ENCODE measurements around the gene SFXN2.
"Not testable (repeated sequence)": the region's sequence is repeated elsewhere in the genome, so short reads cannot be mapped to it uniquely, and the experiment has no call there.

Gene SFXN2

GRCh38 chr10:102691285-102692066, 23.0 kb upstream of the SFXN2 start:
- Mint-ChIP-seq H3K27ac (no peak overlapping the region), H3K4me3 (no peak overlapping the region), H3K27me3 (ENCODE audit: low read depth, poor library complexity) (no peaks in the 10 kb centered on the region)

GRCh38 chr10:102695401-102695800, 19.0 kb upstream of the SFXN2 start:
- not testable (repeated sequence) for H3K9me3 Mint-ChIP-seq; H3K27me3 Mint-ChIP-seq (ENCODE audit: low read depth, poor library complexity); H3K4me1 Mint-ChIP-seq; DNase-seq; H3K4me3 Mint-ChIP-seq
- peaks cover 52% of the 10 kb centered on the region for H3K36me3 Mint-ChIP-seq (ENCODE audit: low read depth)
- H3K27ac Mint-ChIP-seq = peak overlapping the region; percentile 45

More at GRCh38 chr10:102691285-102692066, 23.0 kb upstream of the SFXN2 start:
- TF ChIP-seq CTCF (IDR thresholded peaks at IDR 0.05) = no peak
- Mint-ChIP-seq H3K4me1 (no peaks in the 10 kb centered on the region), H3K9me3 (no peaks in the 10 kb centered on the region), H3K36me3 (ENCODE audit: low read depth) (peaks cover 38% of the 10 kb centered on the region)
- DNase-seq = no peak

- DNase-seq = no peak
- Mint-ChIP-seq H3K9me3 (no peaks in the 10 kb centered on the region), H3K27me3 (ENCODE audit: low read depth, poor library complexity) (no peaks in the 10 kb centered on the region), H3K27ac (no peak overlapping the region), H3K4me1 (no peaks in the 10 kb centered on the region), H3K4me3 (no peak overlapping the region), H3K36me3 (ENCODE audit: low read depth) (peaks cover 52% of the 10 kb centered on the region)
- no peak for TF ChIP-seq CTCF (IDR thresholded peaks at IDR 0.05)
These were observed 17.7 kb upstream of the SFXN2 start for GRCh38 chr10:102696736-102697135.

GRCh38 chr10:102698894-102699293, 15.5 kb upstream of the SFXN2 start:
- no peak overlapping the region for H3K4me3 Mint-ChIP-seq
- H3K27ac Mint-ChIP-seq = no peak overlapping the region
- TF ChIP-seq CTCF (IDR thresholded peaks at IDR 0.05) = no peak
- no peaks in the 10 kb centered on the region for H3K9me3 Mint-ChIP-seq
- no peak for DNase-seq
- H3K36me3 Mint-ChIP-seq (ENCODE audit: low read depth) = peaks cover 52% of the 10 kb centered on the region
- H3K4me1 Mint-ChIP-seq = no peaks in the 10 kb centered on the region
- H3K27me3 Mint-ChIP-seq (ENCODE audit: low read depth, poor library complexity) = no peaks in the 10 kb centered on the region

- no peak for TF ChIP-seq CTCF (IDR thresholded peaks at IDR 0.05)
- H3K27ac Mint-ChIP-seq = no peak overlapping the region
- H3K9me3 Mint-ChIP-seq = no peaks in the 10 kb centered on the region
- H3K4me3 Mint-ChIP-seq = no peak overlapping the region
- H3K36me3 Mint-ChIP-seq (ENCODE audit: low read depth) = peaks cover 43% of the 10 kb centered on the region
- no peaks in the 10 kb centered on the region for H3K4me1 Mint-ChIP-seq
- no peaks in the 10 kb centered on the region for H3K27me3 Mint-ChIP-seq (ENCODE audit: low read depth, poor library complexity)
- DNase-seq = no peak
These were observed 13.2 kb upstream of the SFXN2 start for GRCh38 chr10:102701272-102701671.

GRCh38 chr10:102701796-102702195, 12.6 kb upstream of the SFXN2 start:
- no peaks in the 10 kb centered on the region for H3K27me3 Mint-ChIP-seq (ENCODE audit: low read depth, poor library complexity)
- no peak for DNase-seq
- H3K4me1 Mint-ChIP-seq = no peaks in the 10 kb centered on the region
- no peaks in the 10 kb centered on the region for H3K9me3 Mint-ChIP-seq
- no peak for TF ChIP-seq CTCF (IDR thresholded peaks at IDR 0.05)
- peaks cover 38% of the 10 kb centered on the region for H3K36me3 Mint-ChIP-seq (ENCODE audit: low read depth)
- H3K4me3 Mint-ChIP-seq = no peak overlapping the region
- H3K27ac Mint-ChIP-seq = no peak overlapping the region
